Measurements from ENCODE around the gene WDTC1. TPM values are rescaled to one million over a fixed set of nuclear protein-coding genes. Genes with fewer than 3 reads are reported as not detected.

WDTC1 gene
- total RNA-seq, 1 experiment from 2014 or later, result 20.9 TPM

- H3K4me1 ChIP-seq (ENCODE audit: insufficient read depth, low read length, poor library complexity, severe bottlenecking), result peaks cover 4% of the 10 kb centered on the region
- no peaks in the 10 kb centered on the region for H3K27me3 ChIP-seq (replicated peaks; ENCODE audit: insufficient read depth, low read depth, low read length, poor library complexity)
- no peak for DNase-seq (ENCODE audit: low spot score)
- CTCF ChIA-PET, result interaction anchor here (0.8 kb wide), 1 partner anchor 96 kb away, joined by 3 read pairs; no protein-coding TSS in a partner anchor
- TF ChIP-seq EZH2 (IDR thresholded peaks at IDR 0.05; ENCODE audit: borderline replicate concordance, low read depth, low read length, poor library complexity, severe bottlenecking) (no peak), CTCF (conservative IDR thresholded peaks at IDR 0.05; ENCODE audit: low read depth, low read length) (no peak)
- no TSS peak for BruUV-seq (replicated peaks)
- H3K4me3 ChIP-seq (ENCODE audit: low read depth, low read length, poor library complexity, severe bottlenecking), result no peak overlapping the region
- no peak overlapping the region for H3K27ac ChIP-seq (ENCODE audit: low read depth, low read length, poor library complexity, severe bottlenecking)
- H3K9me3 ChIP-seq (ENCODE audit: low read depth, low read length, poor library complexity, severe bottlenecking), result no peaks in the 10 kb centered on the region
- intact Hi-C loops (cut with micrococcal nuclease; ENCODE audit: unreplicated experiment), result loop anchor here (5.0 kb wide), 1 partner anchor 305 kb away; no protein-coding TSS in a partner anchor
- peaks cover 10% of the 10 kb centered on the region for H3K36me3 ChIP-seq (ENCODE audit: insufficient read depth, low read length, poor library complexity, severe bottlenecking)
- POLR2A ChIA-PET (ENCODE audit: low non-redundant PET), result no interaction called here
Observed at GRCh38 chr1:27302612-27303011, 68.2 kb downstream of the WDTC1 start.

- ChIA-PET CTCF (no interaction called here), POLR2A (ENCODE audit: low non-redundant PET) (no interaction called here)
- peaks cover 6% of the 10 kb centered on the region for H3K36me3 ChIP-seq (ENCODE audit: insufficient read depth, low read length, poor library complexity, severe bottlenecking)
- BruUV-seq (replicated peaks), result no TSS peak
- no peaks in the 10 kb centered on the region for H3K9me3 ChIP-seq (ENCODE audit: low read depth, low read length, poor library complexity, severe bottlenecking)
- TF ChIP-seq CTCF (conservative IDR thresholded peaks at IDR 0.05; ENCODE audit: low read depth, low read length) (no peak), EZH2 (IDR thresholded peaks at IDR 0.05; ENCODE audit: borderline replicate concordance, low read depth, low read length, poor library complexity, severe bottlenecking) (no peak)
- H3K27me3 ChIP-seq (replicated peaks; ENCODE audit: insufficient read depth, low read depth, low read length, poor library complexity), result no peaks in the 10 kb centered on the region
- no peak overlapping the region for H3K27ac ChIP-seq (ENCODE audit: low read depth, low read length, poor library complexity, severe bottlenecking)
- DNase-seq (ENCODE audit: low spot score), result no peak
- intact Hi-C loops (cut with micrococcal nuclease; ENCODE audit: unreplicated experiment), result loop anchor here (5.0 kb wide), 1 partner anchor 304 kb away; no protein-coding TSS in a partner anchor
- H3K4me3 ChIP-seq (ENCODE audit: low read depth, low read length, poor library complexity, severe bottlenecking), result no peak overlapping the region
- H3K4me1 ChIP-seq (ENCODE audit: insufficient read depth, low read length, poor library complexity, severe bottlenecking), result peaks cover 4% of the 10 kb centered on the region
Observed at GRCh38 chr1:27303509-27303908, 69.1 kb downstream of the WDTC1 start.

GRCh38 chr1:27306071-27306470 is 71.6 kb downstream of the WDTC1 start:
- no peaks in the 10 kb centered on the region for H3K9me3 ChIP-seq (ENCODE audit: low read depth, low read length, poor library complexity, severe bottlenecking)
- TF ChIP-seq EZH2 (IDR thresholded peaks at IDR 0.05; ENCODE audit: borderline replicate concordance, low read depth, low read length, poor library complexity, severe bottlenecking) (no peak), CTCF (conservative IDR thresholded peaks at IDR 0.05; ENCODE audit: low read depth, low read length) (no peak)
- H3K36me3 ChIP-seq (ENCODE audit: insufficient read depth, low read length, poor library complexity, severe bottlenecking), result peaks cover 6% of the 10 kb centered on the region
- no peak for DNase-seq (ENCODE audit: low spot score)
- intact Hi-C loops (cut with micrococcal nuclease; ENCODE audit: unreplicated experiment), result no loop called here
- H3K4me1 ChIP-seq (ENCODE audit: insufficient read depth, low read length, poor library complexity, severe bottlenecking), result no peaks in the 10 kb centered on the region
- H3K27me3 ChIP-seq (replicated peaks; ENCODE audit: insufficient read depth, low read depth, low read length, poor library complexity), result no peaks in the 10 kb centered on the region
- ChIA-PET CTCF (interaction anchor here (0.5 kb wide), 1 partner anchor 298 kb away, joined by 6 read pairs; the partner anchor contains the start of gene AHDC1), POLR2A (ENCODE audit: low non-redundant PET) (no interaction called here)
- H3K27ac ChIP-seq (ENCODE audit: low read depth, low read length, poor library complexity, severe bottlenecking), result no peak overlapping the region
- no TSS peak for BruUV-seq (replicated peaks)
- no peak overlapping the region for H3K4me3 ChIP-seq (ENCODE audit: low read depth, low read length, poor library complexity, severe bottlenecking)

All from A673 (cell line).